IPS-11a (cell line): Measurements from ENCODE around the gene CCBE1.

Source experiments
- H3K4me3 ChIP-seq: one replicate; pipeline ENCODE4 v1.5.1; 2013; ENCODE audit warnings: low read depth, low read length, control low read depth

CCBE1 gene

DNA sequence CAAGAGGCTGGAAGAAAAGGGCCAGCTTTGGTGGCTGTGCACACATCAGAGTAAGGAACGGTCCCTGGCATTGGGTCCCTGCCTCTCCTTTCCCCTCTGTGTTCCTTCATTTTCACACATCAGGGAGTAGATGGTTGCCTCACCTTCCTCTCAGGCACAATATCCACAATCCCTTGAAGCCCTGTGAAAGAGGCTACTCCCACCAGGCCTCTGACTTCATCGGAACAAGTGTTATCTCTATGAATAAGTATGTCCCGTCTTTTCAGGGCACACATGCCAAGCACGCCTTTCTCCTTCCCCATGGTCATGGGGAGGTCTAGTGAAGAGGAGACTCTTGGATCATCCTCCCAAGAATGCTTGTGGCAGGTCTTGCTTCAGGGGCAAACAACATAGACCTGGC, 277.0 kb downstream of the CCBE1 start:
- H3K4me3 ChIP-seq, result no peak overlapping the region

GRCh38 chr18:59419386-59419785, 277.8 kb downstream of the CCBE1 start:
- no peak overlapping the region for H3K4me3 ChIP-seq

GRCh38 chr18:59416818-59417217, 280.4 kb downstream of the CCBE1 start:
- H3K4me3 ChIP-seq, result no peak overlapping the region

GRCh38 chr18:59414111-59414653, 283.0 kb downstream of the CCBE1 start:
- no peak overlapping the region for H3K4me3 ChIP-seq

DNA sequence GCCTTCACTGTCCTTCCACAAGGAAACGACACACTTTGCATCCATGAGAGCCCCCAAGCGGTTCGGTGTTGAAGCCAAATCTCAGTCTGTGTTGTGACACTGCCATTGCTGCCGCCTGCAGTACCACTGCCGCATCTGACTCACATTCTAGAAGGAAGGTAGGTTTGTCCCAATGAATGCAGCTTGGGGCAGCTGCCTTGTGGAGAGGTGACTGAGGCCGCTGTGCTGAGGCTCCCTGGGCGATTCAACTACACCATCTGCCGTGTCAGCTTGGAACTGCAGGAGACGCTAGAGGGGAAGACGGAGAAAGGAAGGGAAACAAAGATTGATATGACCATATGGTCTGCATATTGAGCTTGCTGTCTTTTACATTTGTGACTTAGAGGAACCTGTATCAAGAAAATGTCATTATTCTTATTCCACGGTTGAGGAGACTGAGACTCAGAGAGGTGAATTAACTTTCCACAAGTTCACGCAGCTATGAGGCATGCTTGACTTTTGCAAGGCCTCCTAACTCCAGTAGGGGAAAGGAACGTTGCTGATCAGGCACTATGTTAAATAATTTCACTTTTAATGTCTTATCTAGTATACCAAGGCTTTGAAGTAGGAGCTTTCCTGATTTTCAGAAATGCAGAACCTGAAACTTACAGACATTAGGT, 294.7 kb downstream of the CCBE1 start:
- no peak overlapping the region for H3K4me3 ChIP-seq

DNA sequence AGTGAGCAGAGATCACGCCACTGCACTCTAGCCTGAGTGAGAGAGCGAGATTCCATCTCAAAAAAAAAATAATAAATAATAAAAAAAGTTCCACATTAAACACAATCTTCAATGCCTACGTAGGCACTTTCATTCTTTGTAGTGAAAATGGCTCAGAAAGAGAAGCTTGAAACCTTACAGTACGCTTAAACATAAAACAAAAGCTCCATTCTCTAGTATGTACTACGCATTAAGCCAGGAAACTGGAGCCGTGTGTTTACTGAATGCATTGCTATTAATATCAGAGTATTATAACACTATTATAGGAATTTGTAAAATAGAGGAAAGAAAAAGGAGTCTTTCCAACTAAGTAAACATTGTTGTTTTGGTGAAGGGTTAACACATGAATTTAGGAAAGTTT, 296.8 kb downstream of the CCBE1 start:
- no peak overlapping the region for H3K4me3 ChIP-seq

DNA sequence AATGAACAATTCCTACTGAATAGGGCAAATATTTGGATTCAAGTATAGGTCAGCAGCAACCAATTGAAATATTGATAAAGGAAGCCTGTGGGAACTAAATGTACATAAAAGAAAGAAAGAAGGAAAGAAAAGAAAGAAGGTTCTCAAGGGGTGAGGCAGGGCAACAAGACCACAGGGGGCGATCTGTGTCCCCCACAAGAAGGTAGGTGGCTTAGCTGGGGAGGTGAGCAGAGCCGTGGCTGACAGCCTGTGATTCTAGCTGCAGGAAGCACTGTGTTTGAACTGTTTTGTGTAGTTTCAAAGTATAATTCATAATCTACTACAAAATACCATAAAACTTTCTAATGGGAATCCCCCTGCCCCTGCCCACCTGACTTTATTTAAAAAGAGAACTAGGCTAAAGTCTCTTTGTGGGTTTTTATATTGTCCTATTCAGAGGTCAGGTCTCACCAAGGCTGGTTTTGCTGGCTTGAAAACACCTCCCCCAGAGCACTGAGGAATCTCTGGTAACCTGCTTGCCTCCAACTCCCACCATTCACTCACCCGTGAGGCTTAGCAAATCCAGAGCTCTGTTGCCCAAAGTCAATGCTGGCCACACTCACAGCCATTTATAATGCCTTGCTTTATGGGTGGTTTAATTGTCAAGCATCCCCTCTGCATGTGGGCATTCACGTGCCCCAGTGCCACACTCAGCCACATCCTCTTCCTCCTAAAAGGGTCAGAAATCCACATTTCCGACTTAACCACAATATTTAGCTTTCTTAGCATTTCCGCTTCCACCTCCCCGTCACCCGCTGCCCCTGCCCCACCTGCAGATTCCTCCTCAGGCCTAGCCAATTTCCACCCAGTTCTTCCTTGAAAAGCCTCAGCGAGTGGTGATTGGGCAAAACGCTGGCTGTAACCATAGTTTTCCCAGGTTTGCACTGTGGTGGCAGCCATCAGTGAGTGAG, 301.7 kb downstream of the CCBE1 start:
- no peak overlapping the region for H3K4me3 ChIP-seq

DNA sequence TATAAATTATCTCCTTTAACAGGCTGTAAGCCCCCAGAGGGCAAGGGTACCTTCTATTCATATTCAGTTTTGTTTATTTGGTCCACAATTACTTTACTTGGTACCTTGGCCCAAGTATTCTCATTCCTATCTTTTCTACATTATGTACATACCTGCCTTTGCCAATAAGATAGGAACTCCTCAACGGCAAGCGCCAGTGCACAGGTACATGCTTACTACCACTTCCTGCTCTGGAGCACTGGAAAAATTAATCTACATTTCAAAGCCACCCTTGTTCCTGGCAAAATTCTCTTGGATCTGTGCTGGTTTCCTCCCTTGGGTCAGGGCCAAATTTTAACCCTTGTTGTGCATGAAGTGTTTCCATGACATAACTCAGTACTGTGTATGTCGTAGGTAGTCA, 303.8 kb downstream of the CCBE1 start:
- H3K4me3 ChIP-seq, result no peak overlapping the region

DNA sequence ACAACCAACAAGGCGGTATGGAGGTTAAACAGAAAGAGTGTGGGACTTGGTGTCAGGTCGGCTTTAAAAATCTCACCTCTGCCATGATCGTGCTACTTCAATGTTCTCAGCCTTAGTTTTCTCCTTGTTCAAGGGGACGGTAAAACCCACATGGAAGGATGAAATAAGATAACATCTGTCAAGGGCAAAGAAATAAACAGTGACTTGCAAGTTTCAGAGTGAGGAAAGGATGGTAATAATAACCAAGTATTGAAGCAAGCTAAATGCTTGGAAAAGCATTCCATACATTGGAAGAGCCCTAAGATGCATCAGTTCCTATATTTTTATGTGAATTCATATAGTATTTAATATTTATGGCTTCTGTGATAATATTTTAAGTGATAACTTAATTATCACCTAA, 308.4 kb downstream of the CCBE1 start:
- H3K4me3 ChIP-seq, result no peak overlapping the region

DNA sequence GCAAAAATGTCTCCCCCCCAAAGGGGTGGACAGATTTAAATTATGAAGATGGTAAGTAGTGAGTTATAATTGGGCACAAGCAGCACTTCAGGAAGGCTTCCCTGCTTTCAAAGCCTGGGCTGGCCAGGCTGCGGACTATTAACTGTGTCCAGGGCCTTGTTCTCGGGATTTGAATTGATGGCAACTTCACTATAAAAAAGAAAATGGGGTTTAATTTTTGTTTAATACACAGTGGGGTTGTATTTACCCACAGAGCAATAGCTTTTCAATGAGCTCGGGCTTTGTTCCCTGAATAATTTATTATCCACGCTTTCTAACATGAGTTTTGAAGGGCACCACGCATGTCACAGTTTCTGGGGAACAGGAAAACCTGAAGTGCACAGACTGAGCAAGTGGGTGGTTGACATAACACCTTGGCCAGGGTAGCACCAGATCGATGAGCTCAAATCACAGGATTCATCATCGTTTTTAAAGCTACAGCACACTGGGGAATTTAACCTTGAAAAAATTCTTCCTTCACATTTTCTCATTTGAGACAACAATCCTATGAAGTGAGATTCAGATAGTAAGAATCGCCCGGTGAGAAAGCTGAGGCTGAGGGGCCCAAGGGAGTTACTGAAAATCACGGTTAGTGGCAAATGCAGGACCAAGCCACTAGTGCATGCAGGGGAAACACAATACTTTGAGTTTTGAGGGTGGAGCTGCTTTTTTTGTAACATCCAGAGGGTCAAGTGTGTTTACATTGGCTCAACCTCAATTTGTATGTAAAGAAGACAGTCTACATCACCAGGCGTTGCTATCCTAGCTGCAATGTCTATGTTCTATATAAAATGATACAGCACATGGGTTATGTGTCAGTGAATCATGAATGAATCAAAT, 309.3 kb downstream of the CCBE1 start:
- no peak overlapping the region for H3K4me3 ChIP-seq

- H3K4me3 ChIP-seq, result no peak overlapping the region
These were observed 310.1 kb downstream of the CCBE1 start for GRCh38 chr18:59386909-59387686.

- H3K4me3 ChIP-seq, result no peak overlapping the region
These were observed 312.0 kb downstream of the CCBE1 start for GRCh38 chr18:59385191-59385590.

DNA sequence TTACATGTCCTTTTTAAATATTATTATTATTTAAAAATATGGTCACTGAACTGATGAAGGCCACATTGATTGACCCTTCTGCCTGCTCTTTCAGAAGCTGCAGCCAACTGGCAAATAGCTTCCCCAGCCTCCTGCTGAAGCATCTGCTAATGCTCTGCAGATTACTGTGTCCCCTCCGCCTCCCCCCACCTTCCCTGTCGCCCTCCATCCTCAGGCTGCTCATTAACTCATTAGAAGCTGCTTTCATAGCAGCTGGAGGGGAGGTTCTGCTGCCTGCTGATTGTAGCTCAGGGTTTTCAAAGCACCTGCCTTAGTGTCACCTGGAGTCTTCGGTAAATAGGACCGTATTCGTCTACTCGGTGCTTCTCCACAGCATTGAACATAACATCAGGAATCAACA, 313.4 kb downstream of the CCBE1 start:
- no peak overlapping the region for H3K4me3 ChIP-seq

DNA sequence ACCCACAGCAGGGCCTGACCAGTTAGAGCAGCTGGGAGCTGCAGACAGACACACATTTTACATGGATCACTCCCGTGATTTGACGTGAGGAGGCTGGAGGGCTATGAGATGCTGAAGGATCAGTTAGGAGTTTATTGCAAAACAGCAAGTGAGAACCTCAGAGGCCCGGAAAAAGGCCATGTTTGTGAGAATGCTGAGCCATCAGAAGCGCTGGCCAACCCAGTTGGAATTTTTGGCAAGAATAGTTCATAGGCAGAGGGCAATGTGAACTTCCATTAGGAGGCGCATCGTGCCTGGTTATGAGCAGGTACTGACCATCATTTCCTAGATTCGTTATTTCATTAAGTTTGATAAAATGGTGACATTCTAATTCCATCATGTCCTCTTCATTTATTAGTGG, 314.8 kb downstream of the CCBE1 start:
- H3K4me3 ChIP-seq, result no peak overlapping the region

- H3K4me3 ChIP-seq, result no peak overlapping the region
These were observed 315.3 kb downstream of the CCBE1 start for GRCh38 chr18:59381949-59382348.
